B cell (primary cell): ENCODE data around the gene PELI2. TPM values are rescaled to one million over a fixed set of nuclear protein-coding genes. Genes with fewer than 3 reads are reported as not detected.

Experiments
- ATAC-seq: fragments of 200-7000 bp; cut with Tn5 transposase; one replicate; pipeline ENCODE4 v1.10.0; 2021; ENCODE audit warnings: low read depth, mild to moderate bottlenecking, moderate number of reproducible peaks, moderate library complexity
- CTCF ChIA-PET: fragments of 350-600 bp; sonication (Branson Sonifier 250); formaldehyde crosslinking; loops from one replicate; lab custom pipeline; 2021; ENCODE audit warnings: antibody characterized with exemption, inconsistent platforms; lab: Charles Lee
- POLR2A ChIA-PET: fragments of 350-600 bp; sonication (Branson Sonifier 250); formaldehyde crosslinking; loops from one replicate; lab custom pipeline; 2021; ENCODE audit warnings: antibody characterized with exemption; lab: Charles Lee
- DNase-seq: peaks from one replicate; pipeline ENCODE4 v3.0.0; 2013
- H2AFZ ChIP-seq: 2 replicates; pipeline ENCODE4 v1.6.1; 2012; ENCODE audit warnings: mild to moderate bottlenecking, low read depth, low read length; ENCODE audit not compliant: insufficient read depth, poor library complexity, severe bottlenecking
- H3K27ac ChIP-seq, 2 donors: 1 replicate in 1 of 2; 2 replicates in 1 of 2; pipeline ENCODE4 v1.5.1; 2012 to 2013; ENCODE audit warnings: low read length in 2 of 2, mild to moderate bottlenecking in 2 of 2, moderate library complexity in 1 of 2
- H3K27me3 ChIP-seq, 4 experiments: fragments of 200-600 bp in 1 of 4; sonication (generic) in 1 of 4; replicated peaks in 1 of 4; 1 replicate in 2 of 4; 2 replicates in 2 of 4; pipeline versions ENCODE4 v1.6.1 to v1.7.0; 2013 to 2016; ENCODE audit warnings: low read length in 3 of 4, mild to moderate bottlenecking in 2 of 4, mixed read lengths in 1 of 4, moderate library complexity in 1 of 4; ENCODE audit not compliant: insufficient read depth in 4 of 4, control insufficient read depth in 3 of 4; ENCODE audit errors: control extremely low read depth in 1 of 4
- H3K36me3 ChIP-seq, 2 experiments: replicated peaks in 1 of 2; 1 replicate in 1 of 2; 2 replicates in 1 of 2; pipeline versions ENCODE4 v1.6.1 to v1.7.1; 2013; ENCODE audit warnings: low read length in 1 of 2; ENCODE audit not compliant: insufficient read depth in 2 of 2, control insufficient read depth in 1 of 2; ENCODE audit errors: control extremely low read depth in 1 of 2, extremely low read depth in 1 of 2
- H3K4me1 ChIP-seq, 2 donors: fragments of 200-600 bp in 1 of 2; sonication (generic) in 1 of 2; 1 replicate in 1 of 2; 2 replicates in 1 of 2; pipeline versions ENCODE4 v1.5.1 to v1.6.1; 2013 to 2017; ENCODE audit warnings: low read length in 2 of 2; ENCODE audit not compliant: control insufficient read depth in 2 of 2, insufficient read depth in 2 of 2
- H3K4me2 ChIP-seq: replicated peaks from 2 replicates; pipeline ENCODE3; 2012; ENCODE audit warnings: mild to moderate bottlenecking, low read depth, low read length; ENCODE audit not compliant: poor library complexity, severe bottlenecking
- H3K4me3 ChIP-seq, 5 experiments: fragments of 200-600 bp in 1 of 5; sonication (generic) in 1 of 5; 1 replicate in 3 of 5; 2 replicates in 2 of 5; pipeline versions ENCODE4 v1.5.1 to v1.7.0; 2011 to 2016; ENCODE audit warnings: low read length in 4 of 5, mild to moderate bottlenecking in 4 of 5, low read depth in 2 of 5, control low read depth in 1 of 5, moderate library complexity in 1 of 5; ENCODE audit not compliant: insufficient read depth in 1 of 5; ENCODE audit errors: control extremely low read depth in 1 of 5, extremely low read depth in 1 of 5
- H3K79me2 ChIP-seq: fragments of 200-600 bp; sonication (generic); one replicate; pipeline ENCODE4 v1.6.0; 2016; ENCODE audit warnings: low read length; ENCODE audit not compliant: control insufficient read depth, insufficient read depth
- H3K9ac ChIP-seq: fragments of 200-600 bp; sonication (generic); 2 replicates; pipeline ENCODE4 v1.6.1; 2017; ENCODE audit warnings: mild to moderate bottlenecking, low read length, moderate library complexity
- H3K9me3 ChIP-seq, 3 donors: one replicate each; pipeline versions ENCODE4 v1.6.1 to v1.7.1; 2013; ENCODE audit warnings: low read length in 2 of 3; ENCODE audit not compliant: control insufficient read depth in 2 of 3, insufficient read depth in 1 of 3; ENCODE audit errors: control extremely low read depth in 1 of 3
- H4K20me1 ChIP-seq: 2 replicates; pipeline ENCODE4 v1.6.0; 2012; ENCODE audit warnings: mild to moderate bottlenecking, low read length; ENCODE audit not compliant: insufficient read depth, control insufficient read depth, poor library complexity, severe bottlenecking
- H3K27ac Mint-ChIP-seq: one replicate; pipeline ENCODE4 v1.8.0; 2021; ENCODE audit warnings: mixed read lengths
- H3K27me3 Mint-ChIP-seq: one replicate; pipeline ENCODE4 v1.8.0; 2021; ENCODE audit warnings: mixed read lengths
- H3K4me1 Mint-ChIP-seq: one replicate; pipeline ENCODE4 v1.8.0; 2021; ENCODE audit warnings: mixed read lengths
- H3K4me3 Mint-ChIP-seq: one replicate; pipeline ENCODE4 v1.8.0; 2021; ENCODE audit warnings: mixed read lengths
- H3K9me3 Mint-ChIP-seq: one replicate; pipeline ENCODE4 v1.8.0; 2022; ENCODE audit warnings: mixed read lengths; ENCODE audit not compliant: insufficient read depth
- CTCF ChIP-seq: fragments of 200-600 bp; IDR thresholded peaks from one replicate; pipeline ENCODE4 v1.8.0; 2022; ENCODE audit warnings: antibody characterized with exemption, mild to moderate bottlenecking
- EZH2 ChIP-seq: IDR thresholded peaks from 2 replicates; pipeline ENCODE4 v1.6.1; 2012; ENCODE audit warnings: borderline replicate concordance, low read depth, mild to moderate bottlenecking, moderate library complexity, low read length; ENCODE audit not compliant: insufficient read depth, poor library complexity, severe bottlenecking
- WGBS: methylation state at CpG from one replicate; pipeline ENCODE4 v1.1.5; 2013; ENCODE audit warnings: missing lambda C conversion rate; ENCODE audit not compliant: insufficient coverage; 5-methylcytosine and 5-hydroxymethylcytosine counted together
- intact Hi-C: fragments of 100-400 bp; cut with micrococcal nuclease; formaldehyde crosslinking; loops from one replicate; pipeline ENCODE4 v1.10.0; 2022
- polyA plus RNA-seq: library from polyadenylated mRNA; depleted of rRNA; stranded (reverse); fragments of >200 nt; gene quantifications from 2 replicates; pipeline ENCODE4 v1.2.3, GENCODE V29; 2012
- total RNA-seq, 2 donors: library from RNA; stranded (reverse); fragments of 120-200 nt in 1 of 2; gene quantifications; 1 replicate in 1 of 2; 2 replicates in 1 of 2; pipeline versions ENCODE4 v1.2.3 to v1.2.4, GENCODE V29; 2013 to 2022

The PELI2 gene
- total and polyA plus RNA-seq, 2 donors (not counting 1 experiment from before 2014, with no cell fraction given) = 5.7 to 13.4 TPM

- TF ChIP-seq CTCF = no peak
- Mint-ChIP-seq H3K27me3 (no peaks in the 10 kb centered on the region), H3K4me3 (no peak overlapping the region), H3K9me3 (no peaks in the 10 kb centered on the region), H3K4me1 (no peaks in the 10 kb centered on the region), H3K27ac (no peak overlapping the region)
- H3K9ac ChIP-seq = no peak overlapping the region
- ATAC-seq = no peak
- ChIA-PET POLR2A (no interaction called here), CTCF (no interaction called here)
- no peak overlapping the region for H3K4me3 ChIP-seq
- intact Hi-C loops = no loop called here
- H3K27me3 ChIP-seq = no peaks in the 10 kb centered on the region
- no peaks in the 10 kb centered on the region for H4K20me1 ChIP-seq
- no peaks in the 10 kb centered on the region for H3K9me3 ChIP-seq
- no peak for DNase-seq
- no peaks in the 10 kb centered on the region for H3K79me2 ChIP-seq
- H3K4me1 ChIP-seq = no peaks in the 10 kb centered on the region
- H2AFZ ChIP-seq = no peak overlapping the region
- no peak overlapping the region for H3K4me2 ChIP-seq
- WGBS = 100% methylated on average over 1 of the region's 2 CpGs
- no peak overlapping the region for H3K27ac ChIP-seq
- H3K36me3 ChIP-seq = peaks cover 16 to 20% of the 10 kb centered on the region in 2 experiments
Observed at GRCh38 chr14:56293506-56293905, 175.3 kb downstream of the PELI2 start.

GRCh38 chr14:56294128-56294527, 175.9 kb downstream of the PELI2 start:
- CTCF ChIA-PET = no interaction called here
- Histone ChIP-seq H3K36me3 (peaks cover 15 to 20% of the 10 kb centered on the region in 2 experiments), H3K9ac (no peak overlapping the region), H3K4me3 (no peak overlapping the region), H3K27ac (no peak overlapping the region), H3K4me1 (no peaks in the 10 kb centered on the region), H3K4me2 (no peak overlapping the region), H3K9me3 (no peaks in the 10 kb centered on the region), H3K79me2 (no peaks in the 10 kb centered on the region), H3K27me3 (no peaks in the 10 kb centered on the region), H4K20me1 (no peaks in the 10 kb centered on the region), H2AFZ (no peak overlapping the region)
- no peak overlapping the region for H3K27ac Mint-ChIP-seq
- intact Hi-C loops = no loop called here
- H3K4me3 Mint-ChIP-seq = no peak overlapping the region
- H3K27me3 Mint-ChIP-seq = no peaks in the 10 kb centered on the region
- POLR2A ChIA-PET = no interaction called here
- TF ChIP-seq CTCF (no peak), EZH2 (no peak)
- ATAC-seq (no peak), DNase-seq (no peak)
- 92% methylated on average over 5 of the region's 5 CpGs for WGBS
- H3K4me1 Mint-ChIP-seq = no peaks in the 10 kb centered on the region
- H3K9me3 Mint-ChIP-seq = no peaks in the 10 kb centered on the region
